ENCODE measurements around the gene BAIAP2L1. TPM values are rescaled to one million over a fixed set of nuclear protein-coding genes. Genes with fewer than 3 reads are reported as not detected.

BAIAP2L1 gene
- total and polyA plus RNA-seq, 2 experiments from 2014 or later = 24.1 to 38.3 TPM

DNA sequence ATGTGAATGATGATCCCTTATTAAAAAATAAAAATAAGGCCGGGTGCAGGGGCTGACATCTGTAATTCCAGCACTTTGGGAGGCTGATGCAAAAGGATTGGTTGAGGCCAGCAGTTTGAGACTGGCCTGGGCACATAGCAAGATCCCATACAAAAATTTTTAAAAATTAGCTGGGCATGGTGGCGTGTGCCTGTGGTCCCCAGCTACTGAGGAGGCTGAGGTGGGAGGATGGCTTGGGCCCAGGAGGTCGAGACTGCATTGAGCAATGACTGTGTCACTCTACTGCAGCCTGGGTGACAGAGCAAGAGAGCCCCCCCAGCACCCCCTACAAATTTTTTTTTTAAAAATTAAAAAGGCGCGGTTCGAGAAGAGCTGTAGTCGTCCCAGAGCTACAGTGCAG is 120.6 kb downstream of the BAIAP2L1 start:
- H3K9me3 Mint-ChIP-seq = no peaks in the 10 kb centered on the region; the same call in 2 of the 3 replicates

DNA sequence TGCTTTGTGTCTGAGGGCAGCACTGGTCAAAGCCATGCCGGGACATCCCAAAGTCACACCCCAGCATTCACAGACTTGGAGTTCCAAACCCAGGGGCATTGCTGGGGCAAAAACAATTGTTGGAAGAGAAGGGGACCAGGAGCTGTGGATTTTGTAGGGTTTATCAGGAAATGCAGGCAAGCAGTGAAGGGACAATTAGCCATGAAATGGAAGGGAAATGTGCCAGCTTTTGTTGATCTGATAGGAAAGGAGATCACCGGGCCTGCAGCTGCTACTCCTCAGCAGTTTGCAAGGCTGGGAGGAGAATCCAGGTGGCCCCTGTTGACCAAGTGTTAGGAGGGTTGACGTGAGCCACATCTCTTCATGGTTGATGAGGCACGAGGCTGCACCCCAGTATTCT is 122.0 kb downstream of the BAIAP2L1 start:
- H3K4me1 Mint-ChIP-seq = peaks cover 20% of the 10 kb centered on the region
- no peaks in the 10 kb centered on the region for H3K27me3 ChIP-seq (ENCODE audit: insufficient read depth)
- no peaks in the 10 kb centered on the region for H3K36me3 ChIP-seq (ENCODE audit: insufficient read depth)
- no peak overlapping the region for H3K4me3 Mint-ChIP-seq
- H3K4me2 ChIP-seq = no peak overlapping the region
- H4K20me1 ChIP-seq (replicated peaks; ENCODE audit: insufficient read depth) = no peaks in the 10 kb centered on the region; the same call in 1 of the 2 replicates
- 0 out of 2 replicates have a peak, but pooled peaks cover 4% of the 10 kb centered on the region for H3F3A ChIP-seq (replicated peaks; ENCODE audit: low read depth)
- H3K79me2 ChIP-seq (replicated peaks; ENCODE audit: insufficient read depth) = peaks cover 18% of the 10 kb centered on the region
- no peak overlapping the region for H3K27ac Mint-ChIP-seq
- H3K27me3 Mint-ChIP-seq (ENCODE audit: insufficient read depth, low read depth, poor library complexity) = peaks cover 18% of the 10 kb centered on the region
- no peak overlapping the region for H3K4me3 ChIP-seq
- no peak for ATAC-seq
- H2AFZ ChIP-seq = no peak overlapping the region
- H3K4me1 ChIP-seq (ENCODE audit: insufficient read depth) = peaks cover 10% of the 10 kb centered on the region
- peaks cover 8% of the 10 kb centered on the region for H3K36me3 Mint-ChIP-seq (ENCODE audit: low read depth)
- no peak for DNase-seq (ENCODE audit: low spot score)
- H3K9me3 Mint-ChIP-seq = no peaks in the 10 kb centered on the region; the same call in 2 of the 3 replicates
- H3K27ac ChIP-seq (ENCODE audit: low read depth) = no peak overlapping the region
- no peaks in the 10 kb centered on the region for H3K9me2 ChIP-seq (ENCODE audit: insufficient read depth)
- TF ChIP-seq, protein P1, sequence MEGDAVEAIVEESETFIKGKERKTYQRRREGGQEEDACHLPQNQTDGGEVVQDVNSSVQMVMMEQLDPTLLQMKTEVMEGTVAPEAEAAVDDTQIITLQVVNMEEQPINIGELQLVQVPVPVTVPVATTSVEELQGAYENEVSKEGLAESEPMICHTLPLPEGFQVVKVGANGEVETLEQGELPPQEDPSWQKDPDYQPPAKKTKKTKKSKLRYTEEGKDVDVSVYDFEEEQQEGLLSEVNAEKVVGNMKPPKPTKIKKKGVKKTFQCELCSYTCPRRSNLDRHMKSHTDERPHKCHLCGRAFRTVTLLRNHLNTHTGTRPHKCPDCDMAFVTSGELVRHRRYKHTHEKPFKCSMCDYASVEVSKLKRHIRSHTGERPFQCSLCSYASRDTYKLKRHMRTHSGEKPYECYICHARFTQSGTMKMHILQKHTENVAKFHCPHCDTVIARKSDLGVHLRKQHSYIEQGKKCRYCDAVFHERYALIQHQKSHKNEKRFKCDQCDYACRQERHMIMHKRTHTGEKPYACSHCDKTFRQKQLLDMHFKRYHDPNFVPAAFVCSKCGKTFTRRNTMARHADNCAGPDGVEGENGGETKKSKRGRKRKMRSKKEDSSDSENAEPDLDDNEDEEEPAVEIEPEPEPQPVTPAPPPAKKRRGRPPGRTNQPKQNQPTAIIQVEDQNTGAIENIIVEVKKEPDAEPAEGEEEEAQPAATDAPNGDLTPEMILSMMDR (conservative IDR thresholded peaks at IDR 0.05; ENCODE audit: low read depth in 2 of 2) = no peak
- TF ChIP-seq CREB1 (CRISPR knock-in tag; IDR thresholded peaks at IDR 0.05; ENCODE audit: low read depth) = no peak

More for the DNA sequence above, 120.6 kb downstream of the BAIAP2L1 start:
- H3K4me2 ChIP-seq = peak overlapping the region; percentile 93
- peaks cover 30% of the 10 kb centered on the region for H3K79me2 ChIP-seq (replicated peaks; ENCODE audit: insufficient read depth)
- H3K4me3 Mint-ChIP-seq = peak overlapping the region; percentile 79
- H3K36me3 Mint-ChIP-seq (ENCODE audit: low read depth) = peaks cover 8% of the 10 kb centered on the region
- no peak for DNase-seq (ENCODE audit: low spot score)
- peak overlapping the region; percentile 86 for H3K4me3 ChIP-seq
- peaks cover 22% of the 10 kb centered on the region for H3K27me3 Mint-ChIP-seq (ENCODE audit: insufficient read depth, low read depth, poor library complexity)
- H3K27me3 ChIP-seq (ENCODE audit: insufficient read depth) = no peaks in the 10 kb centered on the region
- H3K9me2 ChIP-seq (ENCODE audit: insufficient read depth) = no peaks in the 10 kb centered on the region
- TF ChIP-seq ZNF114 (CRISPR knock-in tag; IDR thresholded peaks at IDR 0.05) = no peak
- peaks cover 29% of the 10 kb centered on the region for H3K4me1 Mint-ChIP-seq
- 0 out of 2 replicates have a peak overlapping the region, but pooled peaks have one; percentile 80 for H3K27ac Mint-ChIP-seq
- no peak overlapping the region for H3K27ac ChIP-seq (ENCODE audit: low read depth)
- H3K4me1 ChIP-seq (ENCODE audit: insufficient read depth) = peaks cover 10% of the 10 kb centered on the region
- 0 out of 2 replicates have a peak, but pooled peaks cover 4% of the 10 kb centered on the region for H3F3A ChIP-seq (replicated peaks; ENCODE audit: low read depth)
- H4K20me1 ChIP-seq (replicated peaks; ENCODE audit: insufficient read depth) = peaks cover 3% of the 10 kb centered on the region; the same call in 1 of the 2 replicates
- peak overlapping the region; percentile 100 for H2AFZ ChIP-seq
- no peak for ATAC-seq
- no peaks in the 10 kb centered on the region for H3K36me3 ChIP-seq (ENCODE audit: insufficient read depth)

- Mint-ChIP-seq H3K27ac (no peak overlapping the region), H3K27me3 (ENCODE audit: insufficient read depth, low read depth, poor library complexity) (peaks cover 18% of the 10 kb centered on the region)
- TF ChIP-seq ZNF114 (CRISPR knock-in tag; IDR thresholded peaks at IDR 0.05) (no peak), STAT1 (IDR thresholded peaks at IDR 0.05; ENCODE audit: unreplicated experiment) (no peak), NANOG (IDR thresholded peaks at IDR 0.05; ENCODE audit: borderline replicate concordance) (no peak), ZNF331 (CRISPR knock-in tag; IDR thresholded peaks at IDR 0.05; ENCODE audit: low read depth) (no peak), CREB1 (CRISPR knock-in tag; IDR thresholded peaks at IDR 0.05; ENCODE audit: low read depth) (no peak), POLR2AphosphoS5 (IDR thresholded peaks at IDR 0.05; ENCODE audit: low read depth) (no peak)
- TF ChIP-seq, protein P1 (conservative IDR thresholded peaks at IDR 0.05; ENCODE audit: low read depth in 2 of 2) = no peak
- TF ChIP-seq, protein P2, sequence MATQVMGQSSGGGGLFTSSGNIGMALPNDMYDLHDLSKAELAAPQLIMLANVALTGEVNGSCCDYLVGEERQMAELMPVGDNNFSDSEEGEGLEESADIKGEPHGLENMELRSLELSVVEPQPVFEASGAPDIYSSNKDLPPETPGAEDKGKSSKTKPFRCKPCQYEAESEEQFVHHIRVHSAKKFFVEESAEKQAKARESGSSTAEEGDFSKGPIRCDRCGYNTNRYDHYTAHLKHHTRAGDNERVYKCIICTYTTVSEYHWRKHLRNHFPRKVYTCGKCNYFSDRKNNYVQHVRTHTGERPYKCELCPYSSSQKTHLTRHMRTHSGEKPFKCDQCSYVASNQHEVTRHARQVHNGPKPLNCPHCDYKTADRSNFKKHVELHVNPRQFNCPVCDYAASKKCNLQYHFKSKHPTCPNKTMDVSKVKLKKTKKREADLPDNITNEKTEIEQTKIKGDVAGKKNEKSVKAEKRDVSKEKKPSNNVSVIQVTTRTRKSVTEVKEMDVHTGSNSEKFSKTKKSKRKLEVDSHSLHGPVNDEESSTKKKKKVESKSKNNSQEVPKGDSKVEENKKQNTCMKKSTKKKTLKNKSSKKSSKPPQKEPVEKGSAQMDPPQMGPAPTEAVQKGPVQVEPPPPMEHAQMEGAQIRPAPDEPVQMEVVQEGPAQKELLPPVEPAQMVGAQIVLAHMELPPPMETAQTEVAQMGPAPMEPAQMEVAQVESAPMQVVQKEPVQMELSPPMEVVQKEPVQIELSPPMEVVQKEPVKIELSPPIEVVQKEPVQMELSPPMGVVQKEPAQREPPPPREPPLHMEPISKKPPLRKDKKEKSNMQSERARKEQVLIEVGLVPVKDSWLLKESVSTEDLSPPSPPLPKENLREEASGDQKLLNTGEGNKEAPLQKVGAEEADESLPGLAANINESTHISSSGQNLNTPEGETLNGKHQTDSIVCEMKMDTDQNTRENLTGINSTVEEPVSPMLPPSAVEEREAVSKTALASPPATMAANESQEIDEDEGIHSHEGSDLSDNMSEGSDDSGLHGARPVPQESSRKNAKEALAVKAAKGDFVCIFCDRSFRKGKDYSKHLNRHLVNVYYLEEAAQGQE (IDR thresholded peaks at IDR 0.05; ENCODE audit: unreplicated experiment) = no peak
Measured at GRCh38 chr7:98278408-98278807, 122.5 kb downstream of the BAIAP2L1 start.

More at GRCh38 chr7:98278408-98278807, 122.5 kb downstream of the BAIAP2L1 start:
- ATAC-seq = no peak
- H4K20me1 ChIP-seq (replicated peaks; ENCODE audit: insufficient read depth) = no peaks in the 10 kb centered on the region; the same call in 1 of the 2 replicates
- no peak overlapping the region for H2AFZ ChIP-seq
- no peak overlapping the region for H3K4me2 ChIP-seq
- no peak overlapping the region for H3K4me3 Mint-ChIP-seq
- H3K9me3 Mint-ChIP-seq = no peaks in the 10 kb centered on the region; the same call in 2 of the 3 replicates
- no peaks in the 10 kb centered on the region for H3K9me2 ChIP-seq (ENCODE audit: insufficient read depth)
- 0 out of 2 replicates have a peak, but pooled peaks cover 4% of the 10 kb centered on the region for H3F3A ChIP-seq (replicated peaks; ENCODE audit: low read depth)
- H3K4me1 ChIP-seq (ENCODE audit: insufficient read depth) = peaks cover 10% of the 10 kb centered on the region
- H3K4me1 Mint-ChIP-seq = peaks cover 19% of the 10 kb centered on the region
- H3K27me3 ChIP-seq (ENCODE audit: insufficient read depth) = no peaks in the 10 kb centered on the region
- H3K79me2 ChIP-seq (replicated peaks; ENCODE audit: insufficient read depth) = peaks cover 13% of the 10 kb centered on the region
- H3K36me3 ChIP-seq (ENCODE audit: insufficient read depth) = no peaks in the 10 kb centered on the region
- H3K4me3 ChIP-seq = no peak overlapping the region
- DNase-seq (ENCODE audit: low spot score) = peak; percentile 28
- peaks cover 8% of the 10 kb centered on the region for H3K36me3 Mint-ChIP-seq (ENCODE audit: low read depth)
- no peak overlapping the region for H3K27ac ChIP-seq (ENCODE audit: low read depth)

Measured in GM23338 (cell line).